KOPT-K1 (cell line): ENCODE data around the gene GPC1.
"Not testable (repeated sequence)": the region's sequence is repeated elsewhere in the genome, so short reads cannot be mapped to it uniquely, and the experiment has no call there.

Experiments used
- H3K27ac ChIP-seq: fragments of 200-600 bp; sonication (generic); 2 replicates; pipeline ENCODE4 v1.5.1; 2016; ENCODE audit warnings: antibody characterized with exemption, mild to moderate bottlenecking, low read depth, low read length; ENCODE audit not compliant: poor library complexity, severe bottlenecking
- H3K36me3 ChIP-seq: fragments of 200-600 bp; sonication (generic); 2 replicates; pipeline ENCODE4 v1.5.1; 2017; ENCODE audit warnings: antibody characterized with exemption, mild to moderate bottlenecking, low read length, moderate library complexity; ENCODE audit not compliant: insufficient read depth
- H3K9me3 ChIP-seq: fragments of 200-600 bp; sonication (generic); 2 replicates; pipeline ENCODE4 v1.5.1; 2017; ENCODE audit warnings: antibody characterized with exemption, low read length, mild to moderate bottlenecking; ENCODE audit not compliant: insufficient read depth, poor library complexity, severe bottlenecking

The GPC1 gene

DNA sequence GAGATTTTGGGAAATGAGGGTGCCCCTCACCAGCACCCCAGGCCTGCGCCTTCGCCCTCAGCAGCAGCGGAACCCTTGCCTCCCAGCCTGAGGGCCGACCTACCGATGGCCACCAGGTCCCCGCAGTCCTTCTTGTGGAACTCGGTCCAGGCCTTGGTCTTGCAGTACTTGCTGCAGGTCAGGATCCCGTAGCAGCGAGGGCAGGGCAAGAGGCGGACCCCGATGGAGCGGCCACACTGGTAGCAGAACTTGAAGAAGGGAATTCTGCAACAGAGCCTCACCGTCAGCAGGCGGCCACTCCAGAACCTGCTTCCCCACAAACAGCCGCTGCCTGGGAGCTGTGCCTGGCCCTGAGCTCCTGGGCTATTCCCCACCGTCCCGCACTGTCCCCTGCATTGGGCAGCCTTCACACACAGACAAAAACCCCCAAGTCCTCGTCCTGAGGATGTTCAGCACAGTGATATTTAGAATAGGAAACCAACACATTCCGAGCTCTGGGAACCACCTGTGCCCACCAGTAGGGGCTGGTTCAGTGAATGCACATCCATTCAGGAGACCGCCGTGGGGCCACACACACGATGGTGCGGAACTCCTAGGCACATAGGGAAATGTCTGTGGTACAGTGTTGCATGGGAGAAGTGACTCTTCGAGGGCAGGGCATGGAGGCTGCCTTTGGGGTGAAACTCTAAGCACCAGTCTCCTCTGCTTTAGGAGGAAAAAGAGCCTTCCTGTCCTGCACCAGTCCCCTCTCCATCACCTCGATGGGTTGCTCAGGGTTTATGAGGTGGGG is 45.6 kb downstream of the GPC1 start:
- H3K36me3 ChIP-seq, result no peaks in the 10 kb centered on the region; the same call in 1 of the 2 replicates

DNA sequence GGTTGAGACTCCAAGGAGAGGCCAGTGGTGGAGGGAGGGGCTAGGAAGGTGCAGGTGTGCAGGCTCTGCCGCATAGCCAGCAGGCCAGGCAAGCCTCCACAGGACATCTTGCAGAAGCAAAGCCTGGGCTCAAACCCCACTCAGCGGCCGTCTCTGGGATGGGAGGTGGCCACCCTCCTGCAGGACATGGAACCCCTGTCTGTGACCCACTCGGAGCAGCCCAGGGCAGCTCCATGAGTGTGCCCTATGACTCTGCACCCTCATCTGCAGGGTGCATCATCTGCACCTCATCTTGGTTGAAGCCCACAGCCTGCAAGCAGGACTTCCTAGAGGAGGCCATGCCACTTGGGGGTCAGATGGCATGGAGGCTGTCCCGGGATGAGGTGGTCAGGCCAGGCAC is 46.3 kb downstream of the GPC1 start:
- H3K9me3 ChIP-seq, result peaks cover 9% of the 10 kb centered on the region
- no peaks in the 10 kb centered on the region; the same call in 1 of the 2 replicates for H3K36me3 ChIP-seq
- H3K27ac ChIP-seq, result no peak overlapping the region

More for the DNA sequence above, 45.6 kb downstream of the GPC1 start:
- no peak overlapping the region for H3K27ac ChIP-seq
- H3K9me3 ChIP-seq, result peaks cover 8% of the 10 kb centered on the region

DNA sequence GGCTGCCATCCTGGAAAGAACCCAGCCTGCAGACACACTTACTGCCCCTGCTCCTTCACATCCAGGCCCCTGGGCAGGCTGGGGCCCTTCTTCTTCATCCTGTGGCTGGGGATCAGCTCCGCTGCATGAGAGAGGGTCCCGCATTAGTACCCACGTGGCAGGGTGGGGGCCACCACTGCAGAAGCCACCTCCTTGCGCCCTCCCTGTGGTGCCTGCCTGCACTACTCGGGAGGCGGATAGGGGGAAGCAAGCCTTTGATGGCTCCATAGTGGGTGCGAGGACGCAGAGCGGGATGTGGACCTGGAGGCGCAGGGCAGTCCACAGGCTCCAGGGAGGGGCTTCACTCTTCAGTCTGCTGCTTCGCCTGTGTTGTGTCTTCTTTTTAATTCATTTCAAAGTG is 46.7 kb downstream of the GPC1 start:
- no peaks in the 10 kb centered on the region; the same call in 1 of the 2 replicates for H3K36me3 ChIP-seq
- H3K9me3 ChIP-seq, result peaks cover 13% of the 10 kb centered on the region
- H3K27ac ChIP-seq, result no peak overlapping the region

DNA sequence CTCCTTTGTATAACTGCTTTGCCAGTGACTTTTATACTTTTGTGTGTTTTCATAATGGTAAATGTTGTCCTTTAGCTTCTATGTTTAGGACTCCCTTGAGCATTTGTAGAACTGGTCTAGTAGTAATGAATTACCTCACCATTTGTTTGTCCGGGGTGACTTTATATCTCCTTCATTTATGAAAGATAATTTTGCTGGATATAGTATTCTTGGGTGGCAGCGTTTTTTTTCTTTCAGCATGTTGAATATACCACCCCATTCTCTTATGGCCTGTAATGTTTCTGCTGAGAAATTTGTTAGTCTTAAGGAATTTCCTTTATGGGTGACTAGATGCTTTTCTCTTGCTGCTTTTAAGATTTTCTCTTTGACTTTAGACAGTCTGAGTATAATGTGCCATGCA is 56.0 kb downstream of the GPC1 start:
- H3K36me3 ChIP-seq, result peaks cover 24% of the 10 kb centered on the region; the same call in 1 of the 2 replicates
- peaks cover 70% of the 10 kb centered on the region for H3K9me3 ChIP-seq
- H3K27ac ChIP-seq, result no peak overlapping the region

DNA sequence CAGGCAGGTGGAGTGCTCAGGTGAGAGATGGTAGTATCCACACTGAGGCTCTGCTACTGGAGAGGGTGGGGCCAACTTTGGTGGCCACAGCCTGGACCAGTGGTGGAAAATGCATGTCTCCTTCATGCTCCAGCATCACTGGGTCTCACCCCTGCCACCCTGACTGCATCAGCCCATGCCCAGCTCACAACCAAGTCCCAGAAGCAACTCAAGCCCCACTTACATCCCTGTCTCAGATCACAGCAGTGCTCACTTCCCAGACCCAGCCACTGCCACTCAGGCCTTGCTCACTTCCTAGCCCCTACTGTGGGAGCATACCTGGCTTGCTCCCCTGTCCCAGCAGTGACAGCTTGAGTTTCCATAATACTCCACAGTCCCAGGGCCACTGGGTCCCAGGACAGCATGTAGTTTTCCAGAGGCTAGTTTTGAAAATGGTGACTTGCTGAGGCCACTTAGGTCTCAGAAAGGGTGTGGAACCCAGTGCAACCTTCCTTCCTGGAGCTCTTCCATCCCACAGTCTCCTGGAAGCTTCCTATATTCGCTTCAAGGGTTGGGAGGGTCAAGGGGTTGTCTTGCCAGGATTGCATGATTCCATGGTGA is 58.8 kb downstream of the GPC1 start:
- Histone ChIP-seq H3K27ac (no peak overlapping the region), H3K36me3 (peaks cover 51% of the 10 kb centered on the region), H3K9me3 (peaks cover 50% of the 10 kb centered on the region)

DNA sequence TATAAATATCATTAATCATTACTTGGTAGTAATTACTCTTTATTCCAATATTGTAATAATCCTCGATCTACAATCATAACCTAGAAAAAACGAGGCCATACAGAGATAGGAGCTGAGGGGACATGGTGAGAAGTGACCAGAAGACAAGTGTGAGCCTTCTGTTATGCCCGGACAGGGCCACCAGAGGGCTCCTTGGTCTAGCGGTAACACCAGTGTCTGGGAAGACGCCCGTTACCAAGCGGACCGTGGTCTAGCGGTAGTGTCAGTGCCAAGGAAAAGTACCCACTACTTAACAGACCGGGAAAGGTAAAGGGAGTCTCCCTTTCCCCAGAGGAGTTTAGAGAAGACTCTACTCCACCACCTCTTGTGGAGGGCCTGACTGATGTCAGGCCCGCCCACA is 59.5 kb downstream of the GPC1 start:
- peaks cover 57% of the 10 kb centered on the region for H3K36me3 ChIP-seq
- peaks cover 43% of the 10 kb centered on the region for H3K9me3 ChIP-seq
- not testable (repeated sequence) for H3K27ac ChIP-seq

DNA sequence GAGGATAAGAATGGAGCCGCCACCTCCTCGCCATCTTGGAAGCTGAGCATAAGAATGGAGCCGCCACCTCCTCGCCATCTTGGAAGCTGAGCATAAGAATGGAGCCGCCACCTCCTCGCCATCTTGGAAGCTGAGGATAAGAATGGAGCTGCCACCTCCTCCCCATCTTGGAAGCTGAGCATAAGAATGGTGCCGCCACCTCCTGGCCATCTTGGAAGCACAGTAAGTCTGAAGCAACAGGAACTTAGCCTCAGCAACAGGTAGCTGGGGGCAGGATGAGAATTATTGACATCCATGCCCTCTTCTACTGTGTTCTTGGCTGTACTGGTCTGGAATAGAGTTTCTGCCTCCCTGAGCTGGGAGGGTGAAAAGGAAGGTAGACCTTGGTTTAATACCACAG is 61.6 kb downstream of the GPC1 start:
- peaks cover 25% of the 10 kb centered on the region for H3K9me3 ChIP-seq
- H3K36me3 ChIP-seq, result peaks cover 70% of the 10 kb centered on the region
- not testable (repeated sequence) for H3K27ac ChIP-seq

DNA sequence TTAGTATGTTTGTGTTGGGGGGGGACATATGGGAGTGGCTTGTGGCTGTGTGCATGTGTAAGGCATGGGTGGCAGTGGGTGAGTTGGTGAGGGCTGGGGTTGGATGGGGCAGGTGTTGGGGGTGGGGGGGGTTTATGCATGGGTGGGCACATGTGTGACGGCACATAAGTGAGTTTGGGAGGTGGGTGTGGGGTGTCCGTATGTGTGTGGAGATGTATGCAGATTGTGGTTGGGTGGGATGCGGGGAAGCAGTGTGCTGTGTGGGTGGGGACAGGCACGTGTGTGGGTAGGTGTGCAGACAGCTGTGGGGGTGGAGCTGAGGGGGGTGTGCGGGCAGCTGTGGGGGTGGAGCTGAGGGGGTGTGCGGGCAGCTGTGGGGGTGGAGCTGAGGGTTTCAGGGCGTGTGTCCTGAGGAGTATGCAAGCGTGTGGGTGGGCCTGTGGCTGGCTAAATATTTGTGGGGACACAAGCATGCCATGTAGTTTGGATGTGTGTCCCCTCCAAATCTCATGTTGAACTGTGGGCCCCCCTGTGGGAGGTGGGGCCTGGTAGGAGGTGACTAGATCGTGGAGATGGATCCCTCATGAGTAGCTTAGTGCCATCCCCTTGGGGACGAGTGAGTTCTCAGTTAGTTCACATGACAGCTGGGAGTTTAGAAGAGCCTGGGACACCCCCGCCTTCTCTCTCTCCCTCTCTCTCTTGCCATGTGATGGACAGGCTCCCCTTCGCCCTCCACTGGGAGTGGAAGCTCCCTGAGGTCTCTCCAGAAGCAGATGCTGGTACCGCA is 62.9 kb downstream of the GPC1 start:
- Histone ChIP-seq H3K27ac (no peak overlapping the region), H3K9me3 (peaks cover 13% of the 10 kb centered on the region), H3K36me3 (peaks cover 71% of the 10 kb centered on the region)

DNA sequence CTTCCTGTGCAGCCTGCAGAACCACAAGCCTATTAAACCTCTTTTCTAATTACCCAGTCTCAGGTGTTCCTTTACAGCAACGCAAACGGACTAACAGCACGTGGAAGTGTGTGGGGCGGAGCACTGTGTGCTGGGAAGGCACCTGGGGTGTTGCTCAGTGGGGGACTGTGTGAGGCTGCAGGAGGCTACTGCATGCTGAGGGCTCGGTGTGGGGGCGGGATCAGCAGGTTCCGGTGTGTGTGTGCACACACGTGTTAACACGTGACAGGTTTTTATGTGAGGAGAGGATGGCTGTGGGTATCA is 63.4 kb downstream of the GPC1 start:
- Histone ChIP-seq H3K27ac (no peak overlapping the region), H3K36me3 (peaks cover 71% of the 10 kb centered on the region), H3K9me3 (peaks cover 7% of the 10 kb centered on the region)

DNA sequence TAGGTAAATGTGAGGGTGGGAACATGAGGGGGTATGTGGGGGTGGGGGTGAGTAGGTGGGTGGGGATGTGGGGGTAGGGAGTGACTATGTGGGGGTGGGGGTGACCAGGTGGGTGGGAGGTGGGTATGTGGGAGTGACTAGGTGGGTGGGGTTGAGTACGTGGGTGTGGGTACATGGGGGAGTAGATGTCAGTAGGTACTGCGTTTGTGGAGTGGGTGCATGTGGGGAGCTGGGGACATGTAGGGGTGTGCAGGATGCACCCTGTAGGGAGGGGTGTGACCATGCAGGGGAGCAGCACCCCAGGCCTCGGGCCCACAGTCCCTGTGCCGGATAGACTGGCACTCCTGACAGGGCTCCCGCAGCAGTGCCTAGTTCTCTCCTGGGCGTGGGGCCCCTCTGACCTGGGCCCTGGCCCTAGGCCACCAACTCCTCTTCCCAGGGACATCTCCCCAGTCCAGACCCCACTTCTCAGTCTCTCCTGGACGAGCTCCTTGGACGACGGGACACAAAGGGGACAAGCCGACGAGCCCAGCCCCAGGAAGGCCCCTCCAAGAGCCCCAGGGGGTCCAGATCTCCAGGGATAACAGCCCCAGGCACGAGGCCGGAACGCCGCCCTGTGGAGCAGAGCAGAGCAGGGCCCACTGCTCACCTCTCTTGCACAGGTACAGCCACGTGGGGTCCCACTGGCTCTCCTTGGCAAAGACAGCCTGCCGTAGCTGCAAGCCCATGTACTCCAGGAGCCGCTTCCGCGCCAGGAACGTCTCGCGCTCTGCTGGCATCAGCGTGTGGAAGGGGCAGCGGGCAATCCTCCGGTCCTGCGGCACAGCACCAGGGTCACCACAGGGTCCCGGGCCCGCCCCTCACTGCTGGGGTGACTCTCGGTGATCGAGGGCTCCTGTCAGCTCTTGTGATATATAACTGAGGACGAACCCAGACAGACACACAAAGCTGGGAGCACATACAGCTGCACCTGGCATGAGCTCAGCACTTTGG is 64.1 kb downstream of the GPC1 start:
- no peak overlapping the region for H3K27ac ChIP-seq
- peaks cover under 1% of the 10 kb centered on the region for H3K9me3 ChIP-seq
- H3K36me3 ChIP-seq, result peaks cover 66% of the 10 kb centered on the region

DNA sequence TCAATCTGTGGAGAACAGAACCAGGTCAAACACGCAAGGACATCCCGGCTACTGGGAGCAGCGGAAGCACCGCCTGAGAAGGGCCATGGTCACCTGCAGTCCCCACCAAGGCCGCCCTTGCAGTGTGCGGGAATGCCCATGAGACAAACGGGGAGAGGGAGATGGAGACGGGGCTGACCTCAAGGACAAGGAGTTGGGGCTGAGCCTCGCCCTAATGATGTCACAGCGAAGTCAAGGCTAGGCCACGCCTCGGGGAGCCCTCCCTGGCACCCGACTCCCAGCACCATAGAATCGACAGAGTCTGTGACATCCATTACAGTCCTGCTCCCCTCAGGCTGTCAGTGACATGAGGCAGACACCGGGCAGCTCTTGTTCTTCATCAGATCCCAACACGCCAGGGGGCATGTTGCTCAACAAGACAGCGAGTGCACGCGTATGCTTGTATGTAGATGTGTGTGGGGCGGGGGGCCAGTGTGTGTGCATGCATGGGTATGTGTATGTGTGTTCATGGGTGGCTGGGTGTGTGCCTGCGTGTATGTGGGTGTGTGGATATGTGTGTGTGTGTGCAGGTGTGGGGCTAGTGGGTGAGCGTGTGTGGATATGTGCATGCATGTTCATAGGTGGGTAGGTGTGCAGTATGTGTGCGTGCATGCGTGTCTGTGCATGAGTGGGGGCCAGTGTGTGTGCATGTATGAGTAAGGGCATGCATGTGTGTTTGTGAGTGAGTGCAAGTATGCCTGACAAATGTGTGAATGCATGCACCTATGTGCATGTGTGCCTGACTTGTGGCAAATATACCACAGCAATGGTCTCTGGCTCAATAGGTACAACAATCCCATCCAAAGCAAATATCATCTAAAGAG is 65.3 kb downstream of the GPC1 start:
- peaks cover 67% of the 10 kb centered on the region for H3K36me3 ChIP-seq
- no peaks in the 10 kb centered on the region for H3K9me3 ChIP-seq
- H3K27ac ChIP-seq, result no peak overlapping the region

DNA sequence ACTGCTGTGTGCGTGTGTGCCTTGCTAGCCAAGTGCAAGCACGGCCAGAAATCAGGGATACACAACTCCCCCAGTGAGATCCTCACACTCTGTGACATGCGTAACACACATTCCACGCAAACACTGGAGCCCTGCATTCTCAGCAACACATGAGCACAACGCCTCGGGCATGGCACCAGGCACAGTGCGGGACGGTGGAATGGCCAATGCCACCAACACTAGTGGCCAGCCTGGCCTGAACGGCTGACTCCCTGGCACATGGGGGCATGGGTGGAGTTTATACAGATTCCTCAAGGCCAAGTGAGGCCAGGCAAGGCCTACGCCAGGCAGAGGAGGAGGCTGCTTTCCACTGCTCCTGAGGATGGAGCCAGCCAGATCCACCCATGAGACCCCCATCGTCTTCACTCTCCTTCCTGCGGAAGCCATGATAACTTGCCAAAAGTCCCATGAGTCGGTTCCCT is 66.1 kb downstream of the GPC1 start:
- Histone ChIP-seq H3K9me3 (no peaks in the 10 kb centered on the region), H3K36me3 (peaks cover 61% of the 10 kb centered on the region), H3K27ac (no peak overlapping the region)

DNA sequence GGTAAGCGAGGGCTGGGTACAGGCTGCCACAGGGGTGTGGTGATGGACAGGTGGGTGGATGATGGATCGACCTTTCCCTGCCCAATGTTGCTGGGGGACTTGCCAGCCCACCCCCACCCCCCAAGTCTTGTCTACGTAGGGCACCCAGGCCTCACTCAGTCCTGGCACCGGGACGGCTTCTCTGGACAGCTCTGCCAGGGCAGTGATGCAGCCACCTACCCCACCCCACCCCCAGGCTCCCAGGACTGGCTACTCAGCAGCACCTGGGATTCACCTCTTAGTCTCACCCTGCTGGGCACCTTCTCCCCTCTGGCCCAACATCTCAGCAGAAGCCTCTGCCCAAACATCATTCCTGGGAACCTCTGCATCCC is 66.6 kb downstream of the GPC1 start:
- H3K27ac ChIP-seq, result no peak overlapping the region
- H3K9me3 ChIP-seq, result no peaks in the 10 kb centered on the region
- peaks cover 56% of the 10 kb centered on the region for H3K36me3 ChIP-seq
